Endothelial cell of umbilical vein (primary cell): Measurements from ENCODE around the gene MAD2L2. TPM values are rescaled to one million over a fixed set of nuclear protein-coding genes. Genes with fewer than 3 reads are reported as not detected.

ENCODE experiments used
- BruUV-seq: library from RNA; stranded (reverse); fragments of 400-500 nt; replicated peaks from 2 replicates; lab custom pipeline; 2021; lab: Mats Ljungman, UMichigan
- CTCF ChIA-PET: fragments of 300-600, 350-600 bp; sonication (Branson Sonifier 250); formaldehyde crosslinking; loops from one replicate; lab custom pipeline; 2021; ENCODE audit warnings: antibody characterized with exemption, inconsistent platforms; lab: Charles Lee
- POLR2A ChIA-PET: fragments of 300-600, 350-600 bp; sonication (Branson Sonifier 250); formaldehyde crosslinking; loops from one replicate; lab custom pipeline; 2021; ENCODE audit warnings: antibody characterized with exemption, inconsistent platforms; lab: Charles Lee
- DNase-seq: peaks from one replicate; pipeline ENCODE4 v3.0.0-alpha.2; 2011; ENCODE audit warnings: low read depth, low spot score
- FAIRE-seq: peaks from 2 replicates; lab custom pipeline; 2011; peaks lifted over from hg19 to GRCh38; lab: Jason Lieb, UNC
- H2AFZ ChIP-seq: 2 replicates; pipeline ENCODE4 v1.6.0; 2012; ENCODE audit warnings: low read depth, low read length, control low read depth, inconsistent platforms
- H3K27ac ChIP-seq: 2 replicates; pipeline ENCODE4 v1.5.1; 2011; ENCODE audit warnings: low read depth, mild to moderate bottlenecking, control low read depth, low read length, moderate library complexity; ENCODE audit not compliant: insufficient read depth
- H3K27me3 ChIP-seq, 2 experiments: 2 replicates each; pipeline versions ENCODE4 v1.6.0 to v1.6.1; 2011; ENCODE audit warnings: low read length in 2 of 2, mixed read lengths in 1 of 2; ENCODE audit not compliant: control insufficient read depth in 2 of 2, insufficient read depth in 2 of 2
- H3K36me3 ChIP-seq, 2 experiments: 2 replicates in 1 of 2; 3 replicates in 1 of 2; pipeline ENCODE4 v1.5.1; 2011; ENCODE audit warnings: low read length in 2 of 2, mild to moderate bottlenecking in 1 of 2, moderate library complexity in 1 of 2; ENCODE audit not compliant: control insufficient read depth in 2 of 2, insufficient read depth in 2 of 2; ENCODE audit errors: extremely low read depth in 1 of 2
- H3K4me1 ChIP-seq: 3 replicates; pipeline ENCODE4 v1.5.1; 2011; ENCODE audit warnings: mild to moderate bottlenecking, low read length; ENCODE audit not compliant: control insufficient read depth, insufficient read depth; ENCODE audit errors: extremely low read depth
- H3K4me2 ChIP-seq: 2 replicates; pipeline ENCODE4 v1.6.1; 2011; ENCODE audit warnings: low read length, control low read depth, mixed read lengths; ENCODE audit not compliant: insufficient read depth
- H3K4me3 ChIP-seq, 3 experiments: fragments of 200-600 bp in 1 of 3; sonication (generic), shearing (Covaris generic) in 1 of 3; replicated peaks in 1 of 3; 2 replicates each; pipeline ENCODE4 v1.5.1; 2011 to 2016; ENCODE audit warnings: control low read depth in 3 of 3, low read length in 3 of 3, mild to moderate bottlenecking in 2 of 3, inconsistent platforms in 1 of 3, low read depth in 1 of 3, moderate library complexity in 1 of 3; ENCODE audit not compliant: insufficient read depth in 1 of 3
- H3K79me2 ChIP-seq: 2 replicates; pipeline ENCODE4 v1.6.0; 2012; ENCODE audit warnings: low read length, inconsistent platforms; ENCODE audit not compliant: control insufficient read depth, insufficient read depth
- H3K9ac ChIP-seq: replicated peaks from 2 replicates; pipeline ENCODE3; 2011; ENCODE audit warnings: low read length, control low read depth; ENCODE audit not compliant: insufficient read depth; ENCODE audit errors: extremely low read depth
- H3K9me1 ChIP-seq: replicated peaks from 3 replicates; pipeline ENCODE4 v1.6.0; 2011; ENCODE audit warnings: mild to moderate bottlenecking, low read length; ENCODE audit not compliant: control insufficient read depth, insufficient read depth; ENCODE audit errors: extremely low read depth
- H3K9me3 ChIP-seq: replicated peaks from 2 replicates; pipeline ENCODE4 v1.5.1; 2012; ENCODE audit warnings: low read length, inconsistent platforms; ENCODE audit not compliant: control insufficient read depth, insufficient read depth
- H4K20me1 ChIP-seq: replicated peaks from 2 replicates; pipeline ENCODE3; 2011; ENCODE audit warnings: mild to moderate bottlenecking, low read length; ENCODE audit not compliant: control insufficient read depth, insufficient read depth; ENCODE audit errors: extremely low read depth
- CTCF ChIP-seq, 2 donors: IDR thresholded peaks; 1 replicate in 1 of 2; 2 replicates in 1 of 2; pipeline ENCODE4 v1.5.1; 2011; ENCODE audit warnings: low read length in 2 of 2, mild to moderate bottlenecking in 2 of 2, moderate library complexity in 2 of 2, control low read depth in 1 of 2, inconsistent platforms in 1 of 2, low read depth in 1 of 2; ENCODE audit not compliant: insufficient read depth in 1 of 2; ENCODE audit errors: extremely low read depth in 1 of 2
- EZH2 ChIP-seq: IDR thresholded peaks from 2 replicates; pipeline ENCODE4 v1.6.1; 2012; ENCODE audit warnings: borderline replicate concordance, low read depth, mild to moderate bottlenecking, moderate library complexity, low read length, inconsistent platforms; ENCODE audit not compliant: severe bottlenecking
- FOS ChIP-seq: IDR thresholded peaks from 2 replicates; pipeline ENCODE4 v1.6.1; 2011; ENCODE audit warnings: mild to moderate bottlenecking, low read length, moderate library complexity, borderline replicate concordance; ENCODE audit not compliant: insufficient read depth
- GATA2 ChIP-seq: IDR thresholded peaks from 2 replicates; pipeline ENCODE4 v1.7.0; 2011; ENCODE audit warnings: low read depth, mild to moderate bottlenecking, moderate library complexity, mixed read lengths, low read length; ENCODE audit not compliant: insufficient read length, insufficient read depth
- JUN ChIP-seq: IDR thresholded peaks from 2 replicates; pipeline ENCODE4 v1.6.1; 2011; ENCODE audit warnings: borderline replicate concordance, low read depth; ENCODE audit not compliant: insufficient read length, insufficient read depth
- MAX ChIP-seq: IDR thresholded peaks from 2 replicates; pipeline ENCODE4 v1.6.1; 2011; ENCODE audit not compliant: insufficient read depth, insufficient read length
- MYC ChIP-seq: IDR thresholded peaks from one replicate; pipeline ENCODE4 v1.6.1; 2011; ENCODE audit warnings: mild to moderate bottlenecking, low read depth, low read length
- POLR2A ChIP-seq: IDR thresholded peaks from 2 replicates; pipeline ENCODE4 v1.6.1; 2012; ENCODE audit warnings: low read depth, mild to moderate bottlenecking, control low read depth, low read length
- POLR2AphosphoS5 ChIP-seq: IDR thresholded peaks from 2 replicates; pipeline ENCODE4 v1.6.1; 2012; ENCODE audit warnings: low read depth, mild to moderate bottlenecking, control low read depth, low read length, moderate library complexity; ENCODE audit not compliant: insufficient read depth
- dilution Hi-C: fragments of 300-500 bp; cut with MboI; formaldehyde crosslinking; loops from one replicate; pipeline ENCODE4 v1.15.0; 2019; ENCODE audit warnings: low sequenced_read_pairs; ENCODE audit not compliant: extremely low pct_ligation_motif_present
- intact Hi-C: fragments of 100-400 bp; cut with micrococcal nuclease; formaldehyde crosslinking; loops from one replicate; pipeline ENCODE4 v1.10.0; 2022
- polyA plus RNA-seq, 4 experiments: library from polyadenylated mRNA; depleted of rRNA in 3 of 4; stranded (reverse) in 3 of 4; unstranded in 1 of 4; fragments of >200 nt; gene quantifications; 2 replicates each; pipeline versions ENCODE4 v1.2.1 to v1.2.3, GENCODE V29; 2011 to 2012; ENCODE audit warnings: missing spikeins in 1 of 4
- total RNA-seq: library from RNA; stranded (reverse); gene quantifications from 2 replicates; pipeline ENCODE4 v1.2.3, GENCODE V29; 2021

Gene MAD2L2
- total and polyA plus RNA-seq, 2 donors (not counting 3 experiments of a cell fraction or from before 2014, with no cell fraction given), result 35.9 to 74.2 TPM

- intact Hi-C loops (no loop called here), dilution Hi-C loops (no loop called here)
- Histone ChIP-seq H3K4me2 (no peak overlapping the region), H3K27ac (no peak overlapping the region), H3K9me3 (no peaks in the 10 kb centered on the region), H2AFZ (no peak overlapping the region), H3K36me3 (no peaks in the 10 kb centered on the region), H3K27me3 (peaks cover 0 to 4% of the 10 kb centered on the region in 2 experiments), H4K20me1 (no peaks in the 10 kb centered on the region), H3K9ac (no peak overlapping the region), H3K4me3 (no peak overlapping the region), H3K9me1 (no peaks in the 10 kb centered on the region), H3K4me1 (peaks cover 4% of the 10 kb centered on the region), H3K79me2 (no peaks in the 10 kb centered on the region)
- BruUV-seq, result no TSS peak
- CTCF ChIA-PET, result interaction anchor here (0.7 to 9.8 kb wide), 8 partner anchors 11 to 685 kb away, joined by 3 to 170 read pairs (median 4); partner anchors contain the start of gene FBXO6
- POLR2A ChIA-PET, result no interaction called here
- FAIRE-seq (no peak), DNase-seq (no peak)
- TF ChIP-seq JUN (no peak), POLR2AphosphoS5 (no peak), EZH2 (no peak), FOS (no peak), MYC (no peak), POLR2A (no peak), GATA2 (no peak), MAX (no peak), CTCF (IDR thresholded peaks at IDR 0.05; ENCODE audit: extremely low read depth in 1 of 2, insufficient read depth in 1 of 2, low read depth in 1 of 2, low read length in 2 of 2) (no peak)
Measured at GRCh38 chr1:11722538-11722937, 41.6 kb upstream of the MAD2L2 start.
